ENCODE results near the gene KCND2.
"Not testable (repeated sequence)": the region's sequence is repeated elsewhere in the genome, so short reads cannot be mapped to it uniquely, and the experiment has no call there.

The KCND2 gene

DNA sequence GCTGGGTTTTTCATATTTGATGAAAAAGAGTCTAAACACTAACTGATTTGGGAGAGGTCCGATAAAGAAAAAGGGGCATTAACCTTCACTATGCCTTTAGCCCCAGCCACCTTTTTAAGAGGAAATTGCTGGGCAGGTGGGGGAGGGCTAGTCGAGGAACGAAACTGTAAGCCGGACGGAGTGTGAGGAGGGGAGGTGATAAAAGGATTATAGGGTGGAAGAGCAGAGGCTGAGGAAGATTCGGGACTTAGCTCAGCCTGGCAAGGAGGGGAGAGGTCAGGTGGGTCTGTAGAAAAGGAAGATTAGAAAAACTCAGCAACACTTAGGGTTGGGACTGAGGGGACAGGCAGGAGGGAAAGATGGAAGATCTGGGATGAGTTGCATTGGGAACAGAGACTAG is 508.0 kb downstream of the KCND2 start:
- no peak for DNase-seq (ENCODE audit: low read depth)
- TF ChIP-seq, protein P1, sequence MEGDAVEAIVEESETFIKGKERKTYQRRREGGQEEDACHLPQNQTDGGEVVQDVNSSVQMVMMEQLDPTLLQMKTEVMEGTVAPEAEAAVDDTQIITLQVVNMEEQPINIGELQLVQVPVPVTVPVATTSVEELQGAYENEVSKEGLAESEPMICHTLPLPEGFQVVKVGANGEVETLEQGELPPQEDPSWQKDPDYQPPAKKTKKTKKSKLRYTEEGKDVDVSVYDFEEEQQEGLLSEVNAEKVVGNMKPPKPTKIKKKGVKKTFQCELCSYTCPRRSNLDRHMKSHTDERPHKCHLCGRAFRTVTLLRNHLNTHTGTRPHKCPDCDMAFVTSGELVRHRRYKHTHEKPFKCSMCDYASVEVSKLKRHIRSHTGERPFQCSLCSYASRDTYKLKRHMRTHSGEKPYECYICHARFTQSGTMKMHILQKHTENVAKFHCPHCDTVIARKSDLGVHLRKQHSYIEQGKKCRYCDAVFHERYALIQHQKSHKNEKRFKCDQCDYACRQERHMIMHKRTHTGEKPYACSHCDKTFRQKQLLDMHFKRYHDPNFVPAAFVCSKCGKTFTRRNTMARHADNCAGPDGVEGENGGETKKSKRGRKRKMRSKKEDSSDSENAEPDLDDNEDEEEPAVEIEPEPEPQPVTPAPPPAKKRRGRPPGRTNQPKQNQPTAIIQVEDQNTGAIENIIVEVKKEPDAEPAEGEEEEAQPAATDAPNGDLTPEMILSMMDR (IDR thresholded peaks at IDR 0.05; ENCODE audit: control insufficient read depth, extremely low read depth, insufficient read depth), result no peak
- no peak overlapping the region for H3K4me3 ChIP-seq (ENCODE audit: low read depth, low read length)

DNA sequence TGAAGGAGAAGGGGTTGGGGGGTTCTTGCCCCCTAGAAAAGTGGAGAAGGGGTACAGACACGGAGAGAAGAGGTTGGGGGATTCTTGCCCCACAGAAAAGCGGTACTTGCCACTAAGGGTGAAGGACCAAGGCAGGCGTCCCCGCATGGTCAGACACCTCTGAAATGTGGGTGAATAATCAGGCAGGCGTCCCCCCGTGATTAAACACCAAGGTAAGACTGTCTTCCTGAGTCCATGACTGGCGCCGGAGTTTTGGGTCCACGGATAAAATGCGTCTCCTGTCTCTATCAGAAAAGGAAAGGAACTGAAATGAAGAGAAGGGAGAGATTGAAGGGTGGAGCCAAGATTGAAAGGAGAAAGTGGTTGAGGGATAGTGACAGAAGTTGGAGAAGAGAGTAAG is 508.9 kb downstream of the KCND2 start:
- H3K4me3 ChIP-seq (ENCODE audit: low read depth, low read length); DNase-seq (ENCODE audit: low read depth): not testable (repeated sequence)

DNA sequence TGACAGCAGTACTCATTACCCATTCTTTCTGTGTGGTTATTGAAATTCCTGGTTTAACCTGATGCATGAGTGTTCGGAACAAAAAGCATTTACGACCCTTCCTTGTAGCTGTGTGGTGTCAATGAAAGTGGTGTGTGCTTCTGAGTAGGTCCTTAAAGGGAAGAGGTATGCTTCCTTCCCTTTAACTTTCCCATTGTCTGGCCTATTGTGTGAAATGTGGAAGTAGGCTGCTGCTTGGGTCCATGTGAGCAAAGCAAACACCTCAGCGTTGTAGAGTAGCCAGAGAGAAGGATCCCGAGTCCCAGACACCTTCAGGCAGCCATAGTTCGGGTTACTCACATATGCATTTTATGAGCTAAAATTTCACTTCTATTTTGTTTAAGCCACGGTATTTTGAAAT is 510.3 kb downstream of the KCND2 start:
- no peak for DNase-seq (ENCODE audit: low read depth)
- TF ChIP-seq, protein P1 (IDR thresholded peaks at IDR 0.05; ENCODE audit: control insufficient read depth, extremely low read depth, insufficient read depth), result no peak
- H3K4me3 ChIP-seq (ENCODE audit: low read depth, low read length), result no peak overlapping the region

DNA sequence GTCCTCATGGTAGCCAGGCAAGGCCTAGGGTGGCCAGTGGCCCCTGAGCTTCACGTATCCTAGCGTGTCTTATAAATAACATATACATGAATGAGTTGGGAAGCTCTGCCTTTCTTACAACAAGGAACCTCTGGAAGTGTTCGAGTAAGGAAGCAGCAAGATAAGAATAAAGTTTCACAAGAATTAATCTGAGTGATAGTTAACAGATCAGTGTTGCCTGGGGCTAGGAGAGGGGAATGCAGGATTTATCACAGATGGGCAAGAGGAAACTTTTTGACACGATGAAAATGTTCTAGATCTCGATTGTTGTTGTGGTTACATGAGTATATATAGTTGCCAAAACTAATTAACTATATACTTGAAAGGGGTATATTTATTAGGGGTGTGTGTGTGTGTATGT is 510.7 kb downstream of the KCND2 start:
- TF ChIP-seq, protein P1 (IDR thresholded peaks at IDR 0.05; ENCODE audit: control insufficient read depth, extremely low read depth, insufficient read depth), result no peak
- no peak overlapping the region for H3K4me3 ChIP-seq (ENCODE audit: low read depth, low read length)
- no peak for DNase-seq (ENCODE audit: low read depth)

DNA sequence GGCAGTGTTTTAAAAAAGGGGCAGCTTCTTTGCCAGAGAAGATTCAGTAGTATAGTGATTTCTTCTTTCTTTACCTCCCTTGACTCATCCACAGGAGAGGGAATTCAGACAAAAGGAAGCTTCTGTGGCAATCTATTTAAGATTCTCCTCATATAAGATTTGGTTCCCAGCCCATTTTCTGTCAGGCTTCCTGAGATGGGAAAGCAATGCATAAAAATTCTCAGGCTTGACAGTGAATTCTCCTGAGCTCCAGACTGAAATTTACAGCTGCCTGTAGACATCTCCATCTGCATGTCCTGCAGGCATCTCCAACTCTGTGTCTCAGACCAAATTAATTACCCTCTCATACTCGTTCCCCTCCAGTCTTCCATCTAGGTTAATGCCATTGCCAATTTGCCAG is 512.1 kb downstream of the KCND2 start:
- TF ChIP-seq, protein P1 (IDR thresholded peaks at IDR 0.05; ENCODE audit: control insufficient read depth, extremely low read depth, insufficient read depth), result no peak
- no peak for DNase-seq (ENCODE audit: low read depth)
- no peak overlapping the region for H3K4me3 ChIP-seq (ENCODE audit: low read depth, low read length)

DNA sequence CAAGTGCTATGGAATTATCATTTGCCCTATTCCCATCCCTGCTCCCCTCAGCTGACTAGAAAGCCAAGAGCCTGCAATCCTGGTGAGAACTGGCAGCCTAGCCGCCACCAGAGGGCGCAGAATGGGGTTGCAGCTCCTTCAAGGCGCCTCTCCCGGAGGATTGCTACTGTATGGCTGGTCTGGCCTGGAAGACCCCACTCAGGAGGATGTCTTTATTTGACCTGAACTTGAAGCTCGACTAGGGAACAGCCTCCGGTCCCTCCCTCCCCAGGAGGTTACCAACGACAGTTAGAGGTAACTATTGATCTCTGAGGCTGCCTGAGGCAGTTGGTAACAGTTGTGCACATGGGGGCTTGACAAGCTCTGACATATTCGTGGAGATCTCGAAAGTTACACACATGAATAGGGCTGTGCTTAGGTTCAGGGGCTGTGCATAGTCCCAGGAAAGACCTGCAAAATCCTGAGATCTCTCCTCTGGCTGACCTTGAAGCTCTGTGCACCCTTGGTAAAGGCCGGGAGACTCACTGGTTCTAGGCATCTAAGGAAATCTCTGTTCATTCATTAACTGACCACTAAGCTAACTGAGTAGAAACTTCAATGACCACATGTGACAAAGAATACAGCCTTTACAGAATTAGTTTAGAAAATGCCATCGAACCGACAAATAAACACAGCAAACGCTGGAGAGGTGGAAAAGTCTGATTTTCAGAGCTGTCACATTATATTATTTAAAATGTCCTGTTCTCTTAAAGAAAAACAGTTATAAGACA is 519.3 kb downstream of the KCND2 start:
- peak; percentile 30 for DNase-seq (ENCODE audit: low read depth)
- no peak overlapping the region for H3K4me3 ChIP-seq (ENCODE audit: low read depth, low read length)
- TF ChIP-seq, protein P1 (IDR thresholded peaks at IDR 0.05; ENCODE audit: control insufficient read depth, extremely low read depth, insufficient read depth), result peak; percentile 86

DNA sequence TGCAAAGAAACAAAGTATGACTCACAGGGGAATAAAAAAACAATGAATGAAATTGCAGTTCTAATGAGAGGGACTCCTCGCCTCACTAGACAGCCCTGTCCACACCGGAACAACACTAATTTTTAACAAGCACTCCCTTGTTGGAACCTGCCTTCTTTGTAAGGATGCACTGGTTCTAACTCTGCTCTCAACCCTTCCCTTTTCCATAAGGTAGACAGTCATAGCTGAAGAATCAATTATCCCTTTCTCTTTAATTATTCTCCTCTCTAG is 519.8 kb downstream of the KCND2 start:
- TF ChIP-seq, protein P1 (IDR thresholded peaks at IDR 0.05; ENCODE audit: control insufficient read depth, extremely low read depth, insufficient read depth), result no peak
- no peak for DNase-seq (ENCODE audit: low read depth)
- H3K4me3 ChIP-seq (ENCODE audit: low read depth, low read length), result no peak overlapping the region

Data from LNCaP clone FGC (cell line).